ENCODE measurements around the gene ABCG5.
A peak's percentile ranks its signal among the peaks of the same experiment; 100 is the strongest.

Gene ABCG5

GRCh38 chr2:43806719-43807031 is 32.0 kb downstream of the ABCG5 start:
- no peak for DNase-seq (ENCODE audit: low spot score)

- DNase-seq (ENCODE audit: low spot score), result no peak
Observed at GRCh38 chr2:43803113-43803512, 35.5 kb downstream of the ABCG5 start.

DNA sequence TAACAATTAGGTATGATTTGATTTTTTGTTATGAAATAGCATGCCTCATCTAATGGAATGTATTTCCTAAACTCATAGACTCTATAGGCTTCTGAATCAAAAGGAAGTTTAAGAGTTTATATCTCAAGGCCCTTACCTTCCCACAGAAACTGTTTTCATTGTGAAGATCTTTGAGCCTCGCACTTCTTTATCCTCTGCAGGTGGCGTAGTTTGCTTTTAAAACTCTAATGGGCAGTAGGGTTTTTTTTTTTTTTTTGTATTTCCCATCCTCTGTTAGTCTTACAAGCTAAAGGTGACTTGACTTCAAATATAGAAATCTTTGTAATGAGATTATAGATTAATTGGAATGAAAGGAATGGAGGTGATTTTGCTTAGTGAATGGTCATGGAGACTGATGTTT is 36.5 kb downstream of the ABCG5 start:
- no peak for DNase-seq (ENCODE audit: low spot score)

DNA sequence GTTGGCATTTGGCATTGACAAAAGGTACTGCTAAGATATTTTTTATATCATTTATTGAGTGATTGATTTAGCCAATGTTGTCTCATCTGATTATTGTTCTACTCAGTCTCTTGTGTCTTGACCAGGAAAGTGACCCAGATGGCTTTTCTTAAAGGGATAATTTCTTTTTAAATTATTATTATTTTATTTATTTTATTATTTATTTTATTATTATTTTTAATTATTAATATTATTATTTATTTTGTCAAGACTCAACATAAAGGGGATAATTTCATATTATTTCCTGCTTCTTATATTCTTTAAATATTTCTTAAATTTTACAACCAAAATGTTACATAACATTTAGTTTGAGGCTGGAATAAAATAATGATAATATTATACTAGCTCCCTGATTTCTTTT is 37.7 kb downstream of the ABCG5 start:
- no peak for DNase-seq (ENCODE audit: low spot score)

DNA sequence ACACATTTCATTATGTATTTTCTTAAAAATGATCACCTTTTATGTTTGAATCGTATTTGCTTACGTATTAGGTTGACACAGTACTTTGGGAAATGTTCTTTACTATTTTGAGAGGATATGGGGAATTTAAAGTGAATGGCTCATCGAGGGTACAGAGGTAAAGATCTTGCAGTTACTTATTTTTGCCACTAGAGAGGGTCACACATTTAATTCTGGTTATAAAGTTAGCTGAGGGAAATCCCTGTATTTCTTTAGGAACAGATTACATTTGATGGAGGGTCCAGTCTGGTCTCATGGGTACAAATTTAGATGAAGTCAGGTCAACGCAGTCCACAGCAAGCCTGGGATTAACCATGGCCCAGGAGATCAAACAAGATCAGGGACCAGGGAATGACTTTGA is 40.3 kb downstream of the ABCG5 start:
- DNase-seq (ENCODE audit: low spot score), result no peak

DNA sequence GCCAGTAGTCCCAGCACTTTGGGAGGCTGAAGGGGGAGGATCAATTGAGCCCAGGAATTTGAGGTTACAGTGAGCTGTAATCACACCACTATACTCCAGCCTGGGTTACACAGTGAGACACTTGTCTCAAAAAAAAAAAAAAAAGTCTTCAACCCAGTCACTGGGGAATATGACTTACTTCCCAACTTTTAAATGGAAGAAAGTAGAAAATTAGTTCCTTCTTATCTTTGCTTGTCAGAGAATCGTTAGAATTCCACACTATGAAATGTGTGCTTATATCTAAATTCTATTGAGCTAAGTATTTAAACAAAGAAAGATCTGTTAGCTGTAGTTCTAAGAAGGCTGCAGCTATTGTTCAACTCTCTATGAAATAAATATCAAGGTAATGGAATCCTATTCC is 42.4 kb downstream of the ABCG5 start:
- DNase-seq (ENCODE audit: low spot score), result no peak

DNA sequence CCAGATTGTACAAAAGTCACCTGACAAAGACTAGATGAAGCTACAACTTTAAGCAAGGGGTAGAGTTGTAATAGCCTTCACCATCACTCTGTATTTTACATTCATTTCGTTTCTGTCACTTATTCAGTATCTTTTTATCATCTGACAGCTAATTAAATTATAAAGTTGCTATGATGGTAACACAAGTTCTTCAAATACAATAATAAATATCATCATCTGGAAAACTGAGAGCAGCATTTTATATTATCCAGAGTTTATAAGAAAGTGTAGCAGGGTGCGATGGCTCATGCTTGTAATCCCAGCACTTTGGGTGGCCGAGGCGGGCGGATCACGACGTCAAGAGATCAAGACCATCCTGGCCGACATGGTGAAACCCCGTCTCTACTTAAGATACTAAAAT is 43.7 kb downstream of the ABCG5 start:
- DNase-seq (ENCODE audit: low spot score), result no peak

DNA sequence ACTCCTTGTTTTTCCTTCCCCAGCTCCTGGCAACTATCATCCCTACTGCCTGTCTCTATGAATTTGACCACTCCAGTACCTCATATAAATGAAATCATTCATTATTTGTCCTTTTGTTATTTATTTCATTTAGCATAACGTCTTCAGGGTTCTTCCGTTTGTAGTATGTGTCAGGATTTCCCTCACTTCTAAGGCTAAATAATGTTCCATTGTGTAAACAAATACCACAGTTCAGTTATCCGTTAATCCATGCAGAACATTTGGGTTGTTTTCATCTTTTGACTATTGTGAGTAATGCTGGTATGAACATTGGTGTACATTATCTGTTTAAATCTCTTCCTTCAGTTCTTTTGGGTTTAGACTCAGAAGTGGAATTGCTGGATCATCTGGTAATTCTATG is 46.0 kb downstream of the ABCG5 start:
- DNase-seq (ENCODE audit: low spot score), result no peak

DNA sequence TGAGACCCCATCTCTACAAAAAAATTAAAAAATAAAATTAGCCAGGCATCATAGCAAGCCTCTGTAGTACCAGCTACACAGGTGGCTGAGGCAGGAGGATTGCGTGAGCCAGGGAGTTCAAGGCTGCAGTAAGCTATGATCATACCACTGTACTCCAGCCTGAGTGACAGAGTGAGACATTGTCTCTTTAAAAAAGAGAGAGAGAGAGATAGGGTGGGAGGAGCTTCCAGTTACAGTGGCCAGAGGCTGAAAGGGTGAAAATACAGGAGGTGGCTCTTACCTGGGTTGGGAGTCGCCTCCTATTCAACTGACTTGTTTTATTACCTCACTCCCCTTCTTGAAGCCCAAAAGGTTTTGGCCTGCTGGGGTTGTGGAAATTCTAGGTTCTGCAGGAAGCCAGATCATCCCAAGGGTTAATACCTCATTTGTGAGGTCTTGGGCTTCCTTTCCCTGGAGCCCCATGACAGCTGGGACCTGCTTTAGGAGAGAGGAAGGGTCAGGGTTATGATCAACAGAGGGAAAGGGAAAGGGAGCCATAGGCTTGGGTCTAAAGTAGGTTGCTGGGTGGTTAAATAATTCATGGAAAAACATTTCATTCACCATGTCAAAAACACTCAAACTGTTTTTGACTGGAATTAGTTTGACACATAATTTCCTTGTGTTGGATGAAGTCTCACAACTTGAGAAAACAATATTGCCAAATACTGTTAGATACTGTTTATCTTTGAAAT is 47.4 kb downstream of the ABCG5 start:
- no peak for DNase-seq (ENCODE audit: low spot score)

DNA sequence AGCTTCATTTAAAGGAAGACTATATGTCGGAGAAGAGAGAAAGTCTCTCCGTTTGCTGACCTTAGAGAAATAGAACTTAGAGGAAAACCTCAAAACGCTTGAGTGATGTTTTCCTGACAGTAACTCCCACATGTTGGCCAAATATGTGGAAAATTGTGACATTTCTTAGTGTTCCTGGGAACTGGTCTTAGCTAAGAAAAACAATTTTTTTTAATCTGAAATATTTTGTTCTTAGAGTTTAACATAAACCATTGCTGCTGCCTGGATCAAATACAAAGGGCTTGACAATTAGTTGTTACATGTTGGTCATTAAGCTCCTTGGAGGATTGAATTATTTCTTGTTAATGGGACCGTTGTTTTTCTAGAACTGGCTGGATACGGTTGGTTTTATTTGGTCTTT is 48.5 kb downstream of the ABCG5 start:
- no peak for DNase-seq (ENCODE audit: low spot score)

- DNase-seq (ENCODE audit: low spot score), result no peak
Observed at GRCh38 chr2:43788646-43789045, 50.0 kb downstream of the ABCG5 start.

DNA sequence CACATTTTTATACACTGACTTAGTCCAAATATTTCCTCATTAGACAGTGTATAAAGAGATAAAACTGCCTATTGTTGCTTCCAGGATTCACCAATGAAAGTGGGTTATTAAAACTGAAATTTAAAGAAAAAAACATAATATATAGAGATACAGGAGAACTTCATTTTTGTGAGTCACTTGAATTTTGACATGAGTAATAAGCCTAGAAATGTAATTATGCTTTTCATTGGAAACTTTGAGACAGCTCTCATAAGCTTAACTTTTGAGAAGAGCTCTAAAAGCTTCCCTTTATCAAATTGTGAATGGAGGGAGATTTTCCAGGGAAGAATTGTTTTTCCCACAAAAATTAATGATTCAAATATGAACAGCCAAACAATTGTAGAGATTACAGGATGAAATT is 50.7 kb downstream of the ABCG5 start:
- no peak for DNase-seq (ENCODE audit: low spot score)

DNA sequence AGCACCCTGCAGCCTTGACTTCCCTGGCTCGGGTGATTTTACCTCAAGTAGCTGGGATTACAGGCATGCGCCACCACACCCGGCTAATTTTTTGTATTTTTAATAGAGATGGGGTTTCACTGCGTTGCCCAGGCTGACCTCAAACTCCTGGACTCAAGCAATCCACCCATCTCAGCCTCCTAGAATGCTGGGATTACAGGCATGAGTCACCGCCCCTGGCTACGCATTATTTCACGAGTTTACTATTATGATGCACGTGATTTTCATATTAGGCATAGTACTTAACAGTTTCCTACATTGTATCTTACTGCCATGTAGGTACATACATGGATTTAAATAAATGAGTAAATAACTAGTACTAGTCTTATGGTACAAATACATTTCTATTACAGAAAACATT is 60.4 kb downstream of the ABCG5 start:
- no peak for DNase-seq (ENCODE audit: low spot score)

DNA sequence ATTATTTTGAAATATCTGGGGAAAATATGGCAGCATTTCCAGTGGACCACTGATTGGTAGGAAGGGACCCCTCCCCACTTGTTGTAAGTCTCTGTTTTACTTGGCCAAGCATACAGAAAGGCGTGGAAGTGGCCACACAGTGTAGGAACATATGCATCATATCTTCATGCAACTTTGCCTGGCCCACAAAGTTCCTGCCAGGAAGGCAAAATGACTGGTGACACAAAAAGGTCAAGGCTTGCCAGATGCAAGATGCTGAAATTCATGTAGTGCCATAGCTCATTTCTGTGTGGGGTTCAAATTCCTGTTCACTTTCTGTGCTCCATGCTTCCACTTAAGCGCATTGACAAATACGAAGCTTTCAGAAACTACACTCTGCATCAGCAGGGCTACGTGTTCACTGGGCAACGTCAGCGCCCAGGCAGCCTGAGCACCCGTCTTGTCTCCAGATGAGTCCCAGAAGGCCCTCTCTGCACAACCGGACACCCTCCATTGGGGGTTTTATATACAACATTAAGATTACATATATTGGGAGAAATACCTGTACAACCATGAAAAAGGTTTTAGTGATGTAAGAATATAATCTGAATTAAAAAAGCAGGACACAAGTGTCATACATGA is 61.2 kb downstream of the ABCG5 start:
- no peak for DNase-seq (ENCODE audit: low spot score)

- no peak for DNase-seq (ENCODE audit: low spot score)
Observed at GRCh38 chr2:43776324-43776723, 62.3 kb downstream of the ABCG5 start.

DNA sequence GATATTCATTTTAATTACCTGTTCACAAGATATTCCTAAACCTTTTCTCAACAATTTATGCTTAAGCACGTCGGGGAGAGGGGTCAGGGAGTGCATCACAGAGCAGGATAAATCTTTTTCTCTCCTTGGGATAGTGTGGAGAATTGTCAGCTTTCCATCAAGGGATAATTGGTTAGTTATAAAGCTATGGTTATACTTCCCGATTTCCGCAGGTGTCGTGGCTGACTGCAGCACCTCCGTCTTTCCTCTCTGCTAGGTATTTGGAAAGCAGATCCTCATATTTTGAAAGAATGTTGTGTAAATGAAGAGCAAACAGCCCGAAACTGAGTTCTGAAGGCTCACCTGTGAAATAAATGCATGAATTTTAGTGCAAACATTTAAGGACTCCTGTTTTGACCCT is 64.0 kb downstream of the ABCG5 start:
- DNase-seq (ENCODE audit: low spot score), result no peak

DNA sequence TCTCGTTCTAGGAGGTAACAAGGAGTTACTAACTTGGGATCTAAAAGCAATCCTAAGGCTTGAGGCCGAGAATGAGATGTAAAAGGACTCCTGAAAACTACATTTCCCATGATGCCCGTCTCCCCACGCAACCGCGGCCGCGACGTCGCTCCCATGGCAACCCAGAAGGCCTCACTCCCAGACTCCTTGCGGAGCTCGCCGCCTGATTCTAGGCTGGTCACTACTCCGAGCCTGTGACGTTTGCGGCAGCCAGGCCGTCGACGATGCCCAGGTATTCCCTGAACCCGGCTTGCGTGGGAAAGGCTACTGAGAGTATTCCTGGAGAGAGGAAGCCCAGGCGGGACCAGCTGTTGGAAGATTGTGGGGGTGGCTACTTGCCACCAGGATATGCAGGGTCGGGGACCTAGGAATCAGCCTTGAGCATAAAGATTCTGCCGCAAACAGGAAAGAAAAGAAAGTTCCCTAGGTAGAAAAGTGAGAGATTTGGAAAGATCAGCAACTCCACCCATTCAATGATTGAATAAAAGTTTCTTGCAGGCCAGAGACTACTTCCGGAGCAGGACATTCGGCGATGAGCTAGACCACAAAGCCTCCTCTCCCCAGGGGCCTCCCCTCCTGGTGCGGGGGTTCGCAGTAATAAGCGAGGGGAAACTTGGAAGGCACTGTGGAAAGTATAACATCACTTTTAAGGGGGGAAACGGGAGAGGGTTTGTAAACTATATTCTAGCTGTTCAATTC is 64.6 kb downstream of the ABCG5 start, which contains the start of gene DYNC2LI1:
DYNC2LI1 (plus strand) TSS at position 164 of the 738 bp plus-strand sequence; CDS start at position 264, 100 bp downstream.
- peak; percentile 73 for DNase-seq (ENCODE audit: low spot score)

- DNase-seq (ENCODE audit: low spot score), result no peak
Observed at GRCh38 chr2:43766006-43766405, 72.6 kb downstream of the ABCG5 start.

DNA sequence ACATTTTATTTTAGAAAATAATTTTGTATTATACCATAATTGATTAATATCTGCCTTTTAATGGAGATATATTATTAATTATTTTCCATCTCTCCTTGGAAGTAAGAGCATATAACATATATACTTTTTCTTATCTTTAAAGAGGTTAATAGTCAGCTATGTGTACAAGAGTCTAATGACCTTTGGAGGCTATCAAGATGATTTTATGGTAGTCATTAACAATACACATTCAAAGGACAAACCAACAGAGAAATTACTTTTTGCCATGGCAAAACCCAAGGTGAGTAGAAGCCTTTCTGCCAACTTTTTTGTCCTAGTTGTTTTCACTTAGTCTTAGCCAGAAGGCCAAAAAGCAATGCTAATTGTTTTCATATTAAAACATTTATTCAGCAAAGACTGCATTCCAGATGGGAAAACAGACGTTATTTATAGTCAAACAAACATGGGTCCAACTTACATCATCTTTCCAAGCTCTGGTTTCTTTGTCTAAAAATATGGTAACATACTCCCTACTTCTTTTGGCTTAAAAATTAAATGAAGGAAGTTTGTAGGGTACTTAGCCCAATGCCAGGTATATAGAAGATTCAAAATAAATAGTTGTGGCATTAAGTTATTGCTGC is 74.4 kb downstream of the ABCG5 start:
- DNase-seq (ENCODE audit: low spot score), result no peak

GRCh38 chr2:43763091-43763490 is 75.5 kb downstream of the ABCG5 start:
- no peak for DNase-seq (ENCODE audit: low spot score)
